ENCODE measurements around the gene ADORA2A.
A peak's percentile ranks its signal among the peaks of the same experiment; 100 is the strongest.

GRCh38 chr22:24460418-24461089, 33.2 kb downstream of the ADORA2A start:
- TF ChIP-seq, protein P1, sequence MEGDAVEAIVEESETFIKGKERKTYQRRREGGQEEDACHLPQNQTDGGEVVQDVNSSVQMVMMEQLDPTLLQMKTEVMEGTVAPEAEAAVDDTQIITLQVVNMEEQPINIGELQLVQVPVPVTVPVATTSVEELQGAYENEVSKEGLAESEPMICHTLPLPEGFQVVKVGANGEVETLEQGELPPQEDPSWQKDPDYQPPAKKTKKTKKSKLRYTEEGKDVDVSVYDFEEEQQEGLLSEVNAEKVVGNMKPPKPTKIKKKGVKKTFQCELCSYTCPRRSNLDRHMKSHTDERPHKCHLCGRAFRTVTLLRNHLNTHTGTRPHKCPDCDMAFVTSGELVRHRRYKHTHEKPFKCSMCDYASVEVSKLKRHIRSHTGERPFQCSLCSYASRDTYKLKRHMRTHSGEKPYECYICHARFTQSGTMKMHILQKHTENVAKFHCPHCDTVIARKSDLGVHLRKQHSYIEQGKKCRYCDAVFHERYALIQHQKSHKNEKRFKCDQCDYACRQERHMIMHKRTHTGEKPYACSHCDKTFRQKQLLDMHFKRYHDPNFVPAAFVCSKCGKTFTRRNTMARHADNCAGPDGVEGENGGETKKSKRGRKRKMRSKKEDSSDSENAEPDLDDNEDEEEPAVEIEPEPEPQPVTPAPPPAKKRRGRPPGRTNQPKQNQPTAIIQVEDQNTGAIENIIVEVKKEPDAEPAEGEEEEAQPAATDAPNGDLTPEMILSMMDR (CRISPR knock-in tag; IDR thresholded peaks at IDR 0.05), result 0 out of 2 replicates have a peak, but pooled peaks have one; percentile 11
- TF ChIP-seq, protein P2, sequence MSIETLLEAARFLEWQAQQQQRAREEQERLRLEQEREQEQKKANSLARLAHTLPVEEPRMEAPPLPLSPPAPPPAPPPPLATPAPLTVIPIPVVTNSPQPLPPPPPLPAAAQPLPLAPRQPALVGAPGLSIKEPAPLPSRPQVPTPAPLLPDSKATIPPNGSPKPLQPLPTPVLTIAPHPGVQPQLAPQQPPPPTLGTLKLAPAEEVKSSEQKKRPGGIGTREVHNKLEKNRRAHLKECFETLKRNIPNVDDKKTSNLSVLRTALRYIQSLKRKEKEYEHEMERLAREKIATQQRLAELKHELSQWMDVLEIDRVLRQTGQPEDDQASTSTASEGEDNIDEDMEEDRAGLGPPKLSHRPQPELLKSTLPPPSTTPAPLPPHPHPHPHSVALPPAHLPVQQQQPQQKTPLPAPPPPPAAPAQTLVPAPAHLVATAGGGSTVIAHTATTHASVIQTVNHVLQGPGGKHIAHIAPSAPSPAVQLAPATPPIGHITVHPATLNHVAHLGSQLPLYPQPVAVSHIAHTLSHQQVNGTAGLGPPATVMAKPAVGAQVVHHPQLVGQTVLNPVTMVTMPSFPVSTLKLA (IDR thresholded peaks at IDR 0.05), result no peak
- TF ChIP-seq CBX5 (CRISPR knock-in tag; IDR thresholded peaks at IDR 0.05; ENCODE audit: borderline replicate concordance), result no peak
- TF ChIP-seq ZBTB34 (CRISPR knock-in tag; IDR thresholded peaks at IDR 0.05), result no peak
- TF ChIP-seq NR2F2 (IDR thresholded peaks at IDR 0.05; ENCODE audit: borderline replicate concordance, low read depth), result no peak
- TF ChIP-seq, protein P3, sequence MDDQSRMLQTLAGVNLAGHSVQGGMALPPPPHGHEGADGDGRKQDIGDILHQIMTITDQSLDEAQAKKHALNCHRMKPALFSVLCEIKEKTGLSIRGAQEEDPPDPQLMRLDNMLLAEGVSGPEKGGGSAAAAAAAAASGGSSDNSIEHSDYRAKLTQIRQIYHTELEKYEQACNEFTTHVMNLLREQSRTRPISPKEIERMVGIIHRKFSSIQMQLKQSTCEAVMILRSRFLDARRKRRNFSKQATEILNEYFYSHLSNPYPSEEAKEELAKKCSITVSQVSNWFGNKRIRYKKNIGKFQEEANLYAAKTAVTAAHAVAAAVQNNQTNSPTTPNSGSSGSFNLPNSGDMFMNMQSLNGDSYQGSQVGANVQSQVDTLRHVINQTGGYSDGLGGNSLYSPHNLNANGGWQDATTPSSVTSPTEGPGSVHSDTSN (CRISPR knock-in tag; IDR thresholded peaks at IDR 0.05; ENCODE audit: borderline replicate concordance), result no peak
- TF ChIP-seq SKIL (CRISPR knock-in tag; IDR thresholded peaks at IDR 0.05; ENCODE audit: borderline replicate concordance), result no peak
- TF ChIP-seq, protein P4, sequence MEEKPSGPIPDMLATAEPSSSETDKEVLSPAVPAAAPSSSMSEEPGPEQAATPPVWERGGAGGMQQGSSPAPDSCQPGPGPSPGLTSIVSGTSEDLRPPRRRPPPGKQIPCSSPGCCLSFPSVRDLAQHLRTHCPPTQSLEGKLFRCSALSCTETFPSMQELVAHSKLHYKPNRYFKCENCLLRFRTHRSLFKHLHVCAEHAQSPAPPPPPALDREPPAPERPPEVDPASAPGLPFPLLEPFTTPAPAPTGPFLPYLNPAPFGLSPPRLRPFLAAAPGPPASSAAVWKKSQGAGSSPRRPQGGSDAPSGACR (CRISPR knock-in tag; IDR thresholded peaks at IDR 0.05), result no peak
- TF ChIP-seq SALL2 (CRISPR knock-in tag; IDR thresholded peaks at IDR 0.05), result no peak
- no peak for TF ChIP-seq KLF12 (CRISPR knock-in tag; IDR thresholded peaks at IDR 0.05; ENCODE audit: borderline replicate concordance)
- no peak for TF ChIP-seq ZNF232 (CRISPR knock-in tag; IDR thresholded peaks at IDR 0.05; ENCODE audit: borderline replicate concordance)
- TF ChIP-seq PRDM10 (CRISPR knock-in tag; IDR thresholded peaks at IDR 0.05; ENCODE audit: low read depth), result no peak

All from HepG2 (cell line).